SK-N-SH (cell line): Measurements from ENCODE around the gene ANKRD13B. TPM values are rescaled to one million over a fixed set of nuclear protein-coding genes. Genes with fewer than 3 reads are reported as not detected.

Experiments
- CTCF ChIA-PET: fragments of 300-600, 350-600 bp; formaldehyde crosslinking; extraction: SDS; loops from one replicate; lab custom pipeline; 2021; lab: Yijun Ruan, JAX
- POLR2A ChIA-PET: fragments of 350-600 bp; sonication (Branson Sonifier 250); formaldehyde crosslinking; extraction: SDS; loops from one replicate; lab custom pipeline; 2020; ENCODE audit warnings: antibody characterized with exemption, inconsistent platforms; lab: Yijun Ruan, JAX
- DNase-seq: peaks from one replicate; pipeline ENCODE4 v3.0.0; 2012
- H2AFZ ChIP-seq: fragments of 200-600 bp; sonication (generic); 2 replicates; pipeline ENCODE4 v1.8.1; 2016; ENCODE audit warnings: antibody characterized with exemption, mild to moderate bottlenecking, low read depth
- H3F3A ChIP-seq: fragments of 200-600 bp; sonication (generic); replicated peaks from 2 replicates; pipeline ENCODE3; 2016; ENCODE audit warnings: antibody characterized with exemption, mild to moderate bottlenecking; ENCODE audit not compliant: insufficient read depth
- H3K27ac ChIP-seq, 2 experiments: fragments of 200-500 bp in 1 of 2; fragments of 200-600 bp in 1 of 2; sonication (Bioruptor generic) in 1 of 2; sonication (generic), shearing (Covaris generic) in 1 of 2; 2 replicates each; pipeline versions ENCODE4 v1.5.1 to v1.6.1; 2014 to 2016; ENCODE audit warnings: low read depth in 2 of 2, inconsistent platforms in 1 of 2, low read length in 1 of 2, mild to moderate bottlenecking in 1 of 2, mixed read lengths in 1 of 2
- H3K27me3 ChIP-seq: fragments of 200-600 bp; sonication (generic), shearing (Covaris generic); 2 replicates; pipeline ENCODE4 v1.6.1; 2016; ENCODE audit warnings: mixed run types; ENCODE audit not compliant: insufficient read depth
- H3K36me3 ChIP-seq, 2 experiments: fragments of 200-500 bp in 1 of 2; fragments of 200-600 bp in 1 of 2; sonication (Bioruptor generic) in 1 of 2; sonication (generic) in 1 of 2; replicated peaks in 1 of 2; 2 replicates each; pipeline versions ENCODE3 to v1.5.1; 2014 to 2016; ENCODE audit warnings: low read length in 1 of 2, mild to moderate bottlenecking in 1 of 2; ENCODE audit not compliant: insufficient read depth in 2 of 2, control insufficient read depth in 1 of 2
- H3K4me1 ChIP-seq, 2 experiments: fragments of 200-500 bp in 1 of 2; fragments of 200-600 bp in 1 of 2; sonication (Bioruptor generic) in 1 of 2; sonication (generic), shearing (Covaris generic) in 1 of 2; 2 replicates each; pipeline versions ENCODE4 v1.5.1 to v1.6.1; 2014 to 2016; ENCODE audit warnings: low read depth in 1 of 2, low read length in 1 of 2, mixed run types in 1 of 2; ENCODE audit not compliant: insufficient read depth in 2 of 2, control insufficient read depth in 1 of 2
- H3K4me2 ChIP-seq: fragments of 200-600 bp; sonication (generic), shearing (Covaris generic); 2 replicates; pipeline ENCODE4 v1.6.1; 2017; ENCODE audit warnings: mixed run types
- H3K4me3 ChIP-seq, 2 experiments: fragments of 200-500 bp in 1 of 2; fragments of 200-600 bp in 1 of 2; sonication (Bioruptor generic) in 1 of 2; sonication (generic), shearing (Covaris generic) in 1 of 2; 2 replicates each; pipeline versions ENCODE4 v1.5.1 to v1.8.1; 2014 to 2016; ENCODE audit warnings: low read depth in 2 of 2, inconsistent platforms in 1 of 2, low read length in 1 of 2, mild to moderate bottlenecking in 1 of 2, mixed read lengths in 1 of 2, moderate library complexity in 1 of 2
- H3K79me2 ChIP-seq: fragments of 200-600 bp; sonication (generic); 2 replicates; pipeline ENCODE4 v1.8.1; 2017; ENCODE audit warnings: mild to moderate bottlenecking; ENCODE audit not compliant: insufficient read depth
- H3K9ac ChIP-seq: fragments of 200-600 bp; sonication (generic); 2 replicates; pipeline ENCODE4 v1.6.1; 2017; ENCODE audit warnings: mixed run types
- H3K9me2 ChIP-seq: fragments of 200-600 bp; sonication (generic); 2 replicates; pipeline ENCODE4 v1.6.1; 2017; ENCODE audit warnings: mixed run types
- H3K9me3 ChIP-seq: fragments of 200-600 bp; sonication (generic); 2 replicates; pipeline ENCODE4 v1.6.1; 2017; ENCODE audit warnings: mixed run types, mild to moderate bottlenecking, moderate library complexity
- H4K20me1 ChIP-seq: fragments of 200-600 bp; sonication (generic); 2 replicates; pipeline ENCODE4 v1.6.1; 2017; ENCODE audit warnings: mild to moderate bottlenecking, mixed run types; ENCODE audit not compliant: insufficient read depth
- CHD2 ChIP-seq: fragments of 150-350 bp; IDR thresholded peaks from 2 replicates; pipeline ENCODE4 v1.6.1; 2018; ENCODE audit warnings: low read length; ENCODE audit not compliant: partially characterized antibody
- EP300 ChIP-seq, 2 experiments: IDR thresholded peaks; 2 replicates each; pipeline versions ENCODE4 v1.4.0 to v1.6.1; 2012; ENCODE audit warnings: borderline replicate concordance in 1 of 2, low read depth in 1 of 2, low read length in 1 of 2
- FOSL2 ChIP-seq: IDR thresholded peaks from 2 replicates; pipeline ENCODE4 v1.4.0; 2012; ENCODE audit warnings: low read depth, mild to moderate bottlenecking, moderate library complexity, borderline replicate concordance
- FOXM1 ChIP-seq: IDR thresholded peaks from 2 replicates; pipeline ENCODE4 v1.4.0; 2012; ENCODE audit warnings: low read depth, mild to moderate bottlenecking
- MAX ChIP-seq: IDR thresholded peaks from 2 replicates; pipeline ENCODE4 v1.4.0; 2012; ENCODE audit warnings: low read depth
- MEF2A ChIP-seq: IDR thresholded peaks from 2 replicates; pipeline ENCODE4 v1.4.0; 2012; ENCODE audit warnings: low read depth, borderline replicate concordance
- NFIC ChIP-seq: IDR thresholded peaks from 2 replicates; pipeline ENCODE4 v1.4.0; 2012; ENCODE audit warnings: borderline replicate concordance
- POLR2AphosphoS5 ChIP-seq: IDR thresholded peaks from 2 replicates; pipeline ENCODE4 v1.6.1; 2012; ENCODE audit warnings: low read depth, low read length
- REST ChIP-seq: IDR thresholded peaks from 2 replicates; pipeline ENCODE4 v1.6.1; 2012; ENCODE audit warnings: mild to moderate bottlenecking, low read depth, low read length, moderate library complexity
- TEAD4 ChIP-seq: IDR thresholded peaks from 2 replicates; pipeline ENCODE4 v1.4.0; 2012; ENCODE audit warnings: mild to moderate bottlenecking, borderline replicate concordance; ENCODE audit not compliant: insufficient read depth
- YY1 ChIP-seq: IDR thresholded peaks from 2 replicates; pipeline ENCODE4 v1.4.0; 2012; ENCODE audit warnings: low read depth, mild to moderate bottlenecking
- WGBS: methylation state at CpG from one replicate; pipeline ENCODE4 v1.1.6; 2017; ENCODE audit warnings: low lambda C conversion rate; 5-methylcytosine and 5-hydroxymethylcytosine counted together
- polyA plus RNA-seq, 3 experiments: library from polyadenylated mRNA; depleted of rRNA; stranded (reverse); fragments of >200 nt; gene quantifications; 2 replicates each; pipeline ENCODE4 v1.2.3, GENCODE V29; 2012

Gene ANKRD13B
- polyA plus RNA-seq, 1 of the 3 experiments (the other 2 are of a cell fraction): 16.1 TPM

GRCh38 chr17:29617481-29618271, 24.7 kb downstream of the ANKRD13B start:
- Histone ChIP-seq H3F3A (no peaks in the 10 kb centered on the region), H4K20me1 (no peaks in the 10 kb centered on the region), H3K4me2 (no peak overlapping the region), H3K9ac (no peak overlapping the region), H3K27me3 (no peaks in the 10 kb centered on the region), H3K79me2 (no peaks in the 10 kb centered on the region), H3K9me2 (no peaks in the 10 kb centered on the region), H3K27ac (no peak overlapping the region; a peak in 1 of 4 replicates), H3K36me3 (peaks cover 0 to 16% of the 10 kb centered on the region in 2 experiments), H3K9me3 (no peaks in the 10 kb centered on the region), H3K4me3 (no peak overlapping the region; a peak in 1 of 4 replicates), H2AFZ (no peak overlapping the region), H3K4me1 (peaks cover 20 to 44% of the 10 kb centered on the region in 2 experiments; a peak in 3 of 4 replicates)
- ChIA-PET CTCF (interaction anchor here (0.9 to 2.5 kb wide), 19 partner anchors 9 to 476 kb away, joined by 3 to 11 read pairs (median 5); no protein-coding TSS in a partner anchor), POLR2A (interaction anchor here (0.8 to 1.3 kb wide), 3 partner anchors 12 to 314 kb away, joined by 3 read pairs; no protein-coding TSS in a partner anchor)
- WGBS: 89% methylated on average over 43 of the region's 68 CpGs
- DNase-seq: no peak
- TF ChIP-seq MAX (no peak), REST (no peak), YY1 (no peak), FOXM1 (no peak), POLR2AphosphoS5 (no peak), FOSL2 (no peak), NFIC (no peak), EP300 (IDR thresholded peaks at IDR 0.05; ENCODE audit: borderline replicate concordance in 1 of 2, low read depth in 1 of 2, low read length in 1 of 2) (no peak), MEF2A (no peak), CHD2 (no peak), TEAD4 (no peak)
